H1 (cell line): ENCODE results near the gene SECISBP2L. TPM values are rescaled to one million over a fixed set of nuclear protein-coding genes. Genes with fewer than 3 reads are reported as not detected.
"Not testable (repeated sequence)": the region's sequence is repeated elsewhere in the genome, so short reads cannot be mapped to it uniquely, and the experiment has no call there.

Experiments used
- CTCF ChIA-PET: fragments of 300-600 bp; sonication (Branson Sonifier 250); formaldehyde crosslinking; loops from one replicate; lab custom pipeline; 2021; ENCODE audit not compliant: partially characterized antibody; lab: Charles Lee
- POLR2A ChIA-PET: fragments of 300-600 bp; sonication (Branson Sonifier 250); formaldehyde crosslinking; loops from one replicate; lab custom pipeline; 2021; ENCODE audit warnings: inconsistent platforms; ENCODE audit not compliant: partially characterized antibody; lab: Charles Lee
- DNase-seq, 2 experiments: peaks; one replicate each; pipeline versions ENCODE4 v3.0.0 to v3.0.0-alpha.2; 2010 to 2022; ENCODE audit warnings: low spot score in 2 of 2, low read depth in 1 of 2, mixed read lengths in 1 of 2
- FAIRE-seq: peaks from 2 replicates; lab custom pipeline; 2011; peaks lifted over from hg19 to GRCh38; lab: Jason Lieb, UNC
- H2AFZ ChIP-seq: 2 replicates; pipeline ENCODE4 v1.8.1; 2012; ENCODE audit warnings: low read length, inconsistent platforms
- H2AK5ac ChIP-seq: 2 replicates; pipeline ENCODE4 v1.6.1; 2013; ENCODE audit warnings: low read depth, low read length
- H2BK120ac ChIP-seq: replicated peaks from 2 replicates; pipeline ENCODE3; 2013; ENCODE audit warnings: low read depth, low read length, inconsistent platforms
- H2BK12ac ChIP-seq: 2 replicates; pipeline ENCODE4 v1.6.1; 2013; ENCODE audit warnings: low read depth, low read length
- H2BK15ac ChIP-seq: 2 replicates; pipeline ENCODE4 v1.6.1; 2013; ENCODE audit warnings: low read length
- H2BK20ac ChIP-seq: 2 replicates; pipeline ENCODE4 v1.6.1; 2013; ENCODE audit warnings: low read length
- H2BK5ac ChIP-seq: 2 replicates; pipeline ENCODE4 v1.6.1; 2013; ENCODE audit warnings: low read depth, low read length
- H3K14ac ChIP-seq: 2 replicates; pipeline ENCODE4 v1.6.1; 2013; ENCODE audit warnings: inconsistent platforms; ENCODE audit not compliant: insufficient read length
- H3K18ac ChIP-seq: 2 replicates; pipeline ENCODE4 v1.6.1; 2013; ENCODE audit warnings: low read length; ENCODE audit errors: extremely low read depth
- H3K23ac ChIP-seq: 2 replicates; pipeline ENCODE4 v1.6.1; 2013; ENCODE audit warnings: inconsistent platforms; ENCODE audit not compliant: insufficient read length
- H3K23me2 ChIP-seq: 2 replicates; pipeline ENCODE4 v1.6.1; 2013; ENCODE audit warnings: low read depth, low read length
- H3K27ac ChIP-seq: 2 replicates; pipeline ENCODE4 v1.6.1; 2011; ENCODE audit warnings: low read depth, low read length, inconsistent platforms
- H3K27me3 ChIP-seq, 4 experiments: replicated peaks in 1 of 4; 1 replicate in 1 of 4; 2 replicates in 3 of 4; pipeline versions ENCODE4 v1.6.1 to v1.8.1; 2011 to 2013; ENCODE audit warnings: low read length in 3 of 4, mild to moderate bottlenecking in 3 of 4, inconsistent platforms in 2 of 4, mixed read lengths in 2 of 4, moderate library complexity in 1 of 4; ENCODE audit not compliant: control insufficient read depth in 3 of 4, insufficient read depth in 3 of 4; ENCODE audit errors: extremely low read depth in 1 of 4
- H3K36me3 ChIP-seq, 4 experiments: 2 replicates each; pipeline versions ENCODE4 v1.6.1 to v1.8.1; 2011 to 2013; ENCODE audit warnings: mild to moderate bottlenecking in 4 of 4, low read length in 3 of 4, moderate library complexity in 2 of 4, control low read depth in 1 of 4, inconsistent platforms in 1 of 4; ENCODE audit not compliant: insufficient read depth in 4 of 4, control insufficient read depth in 2 of 4
- H3K4ac ChIP-seq: replicated peaks from 2 replicates; pipeline ENCODE3; 2013; ENCODE audit warnings: low read length, low read depth, mixed read lengths, inconsistent platforms; ENCODE audit not compliant: insufficient read length
- H3K4me1 ChIP-seq, 4 experiments: replicated peaks in 1 of 4; 1 replicate in 1 of 4; 2 replicates in 3 of 4; pipeline versions ENCODE4 v1.6.1 to v1.8.1; 2011 to 2013; ENCODE audit warnings: low read length in 3 of 4, inconsistent platforms in 2 of 4, mixed read lengths in 1 of 4; ENCODE audit not compliant: insufficient read depth in 4 of 4, control insufficient read depth in 3 of 4
- H3K4me2 ChIP-seq, 2 experiments: 2 replicates each; pipeline versions ENCODE4 v1.6.1 to v1.8.1; 2011 to 2013; ENCODE audit warnings: low read depth in 2 of 2, low read length in 2 of 2, control low read depth in 1 of 2, inconsistent platforms in 1 of 2, mild to moderate bottlenecking in 1 of 2; ENCODE audit not compliant: insufficient read depth in 1 of 2
- H3K4me3 ChIP-seq, 4 experiments: fragments of 200-600, 300-600 bp in 1 of 4; sonication (generic), shearing (Covaris generic), sonication (Bioruptor Twin) in 1 of 4; 2 replicates each; pipeline versions ENCODE4 v1.5.1 to v1.8.1; 2011 to 2016; ENCODE audit warnings: low read length in 4 of 4, low read depth in 3 of 4, control low read depth in 2 of 4, inconsistent platforms in 2 of 4, mild to moderate bottlenecking in 2 of 4, mixed read lengths in 1 of 4, moderate library complexity in 1 of 4; ENCODE audit not compliant: insufficient read depth in 2 of 4; ENCODE audit errors: extremely low read depth in 1 of 4
- H3K56ac ChIP-seq: replicated peaks from 2 replicates; pipeline ENCODE3; 2013; ENCODE audit warnings: low read depth, mild to moderate bottlenecking, mixed read lengths, low read length, inconsistent platforms; ENCODE audit not compliant: insufficient read length
- H3K79me1 ChIP-seq: 2 replicates; pipeline ENCODE4 v1.6.1; 2013; ENCODE audit warnings: low read depth, low read length, control low read depth
- H3K79me2 ChIP-seq, 2 experiments: 2 replicates each; pipeline versions ENCODE4 v1.6.1 to v1.8.1; 2012 to 2013; ENCODE audit warnings: low read length in 2 of 2, mild to moderate bottlenecking in 2 of 2, inconsistent platforms in 1 of 2; ENCODE audit not compliant: insufficient read depth in 2 of 2, control insufficient read depth in 1 of 2
- H3K9ac ChIP-seq, 4 experiments: replicated peaks in 1 of 4; 1 replicate in 1 of 4; 2 replicates in 3 of 4; pipeline versions ENCODE4 v1.6.1 to v1.8.1; 2011 to 2013; ENCODE audit warnings: low read depth in 3 of 4, low read length in 3 of 4, control low read depth in 2 of 4, mild to moderate bottlenecking in 2 of 4, moderate library complexity in 2 of 4, inconsistent platforms in 1 of 4; ENCODE audit errors: extremely low read depth in 1 of 4
- H3K9me3 ChIP-seq, 2 experiments: 2 replicates each; pipeline versions ENCODE4 v1.6.1 to v1.8.1; 2012 to 2013; ENCODE audit warnings: mild to moderate bottlenecking in 2 of 2, moderate library complexity in 2 of 2, control low read depth in 1 of 2, inconsistent platforms in 1 of 2, low read depth in 1 of 2, low read length in 1 of 2, mixed read lengths in 1 of 2; ENCODE audit not compliant: insufficient read depth in 2 of 2
- H4K20me1 ChIP-seq, 2 experiments: replicated peaks in 1 of 2; 2 replicates each; pipeline versions ENCODE3 to v1.8.1; 2011 to 2013; ENCODE audit warnings: inconsistent platforms in 2 of 2, low read length in 2 of 2, mild to moderate bottlenecking in 1 of 2; ENCODE audit not compliant: insufficient read depth in 2 of 2, control insufficient read depth in 1 of 2
- H4K5ac ChIP-seq: 2 replicates; pipeline ENCODE4 v1.6.1; 2013; ENCODE audit warnings: low read length, low read depth, mixed read lengths, inconsistent platforms; ENCODE audit not compliant: insufficient read length
- H4K8ac ChIP-seq: 2 replicates; pipeline ENCODE4 v1.8.0; 2013; ENCODE audit warnings: mild to moderate bottlenecking, moderate library complexity, low read length, inconsistent platforms; ENCODE audit not compliant: insufficient read depth; ENCODE audit errors: extremely low read depth
- H4K91ac ChIP-seq: replicated peaks from 2 replicates; pipeline ENCODE3; 2013; ENCODE audit warnings: low read length, mixed read lengths, inconsistent platforms; ENCODE audit not compliant: insufficient read length
- WGBS, 2 experiments: shearing (Covaris generic) in 1 of 2; methylation state at CpG; one replicate each; pipeline versions ENCODE4 v1.1.6 to v1.1.7; 2013 to 2015; ENCODE audit warnings: low lambda C conversion rate in 2 of 2, mixed read lengths in 2 of 2, inconsistent platforms in 1 of 2, low coverage in 1 of 2, missing lambda C conversion rate in 1 of 2; ENCODE audit not compliant: insufficient replicate concordance in 2 of 2, insufficient coverage in 1 of 2, insufficient read length in 1 of 2; ENCODE audit errors: extremely low coverage in 1 of 2, missing lambda C conversion rate in 1 of 2; 5-methylcytosine and 5-hydroxymethylcytosine counted together
- polyA plus RNA-seq, 7 experiments: library from polyadenylated mRNA; depleted of rRNA in 3 of 7; stranded (reverse) in 5 of 7; unstranded in 2 of 7; fragments of >200 nt in 5 of 7; fragments of 200-250 nt in 2 of 7; gene quantifications; 1 replicate in 5 of 7; 2 replicates in 1 of 7; 4 replicates in 1 of 7; pipeline versions ENCODE4 v1.2.1 to v1.2.3, GENCODE V29; 2011 to 2013; ENCODE audit warnings: missing spikeins in 2 of 7, mixed read lengths in 2 of 7
- total RNA-seq: library from RNA; stranded (reverse); fragmentation: NEBNext Ultra II Directional; extraction: Animal tissue kit (Norgen Biotek cat#: 25700); gene quantifications from 2 replicates; pipeline ENCODE4 v1.2.1, GENCODE V29; 2021

Gene SECISBP2L
- total and polyA plus RNA-seq, 2 of the 8 experiments (the other 6 are each of a cell fraction or from before 2014, with no cell fraction given) = 7.6 to 22.8 TPM

DNA sequence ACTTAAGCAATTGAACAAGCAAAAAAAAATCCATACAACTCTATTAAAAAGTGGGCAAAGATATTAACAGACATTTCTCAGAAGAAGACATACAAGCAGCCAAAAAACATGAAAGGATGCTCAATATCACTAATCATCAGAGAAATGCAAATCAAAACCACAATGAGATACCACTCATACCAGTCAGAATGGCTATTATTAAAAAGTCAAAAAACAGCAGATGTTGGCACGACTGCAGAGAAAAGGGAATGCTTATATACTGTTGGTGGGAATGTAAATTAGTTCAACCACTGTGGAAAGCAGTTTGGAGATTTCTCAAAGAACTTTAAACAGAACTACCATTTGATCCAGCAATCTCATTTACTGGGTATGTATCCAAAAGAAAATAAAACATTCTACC is 75.3 kb downstream of the SECISBP2L start:
- H2BK5ac ChIP-seq, H3K23ac ChIP-seq, H3K14ac ChIP-seq, FAIRE-seq, H3K56ac ChIP-seq, POLR2A ChIA-PET, H3K27ac ChIP-seq, H3K18ac ChIP-seq, H3K4ac ChIP-seq, H3K9me3 ChIP-seq, H2BK120ac ChIP-seq, H3K9ac ChIP-seq, H2BK15ac ChIP-seq, H3K36me3 ChIP-seq, H2AK5ac ChIP-seq, H4K20me1 ChIP-seq, H4K91ac ChIP-seq, H4K8ac ChIP-seq, DNase-seq, H3K27me3 ChIP-seq, H2BK20ac ChIP-seq, H3K23me2 ChIP-seq, H3K4me3 ChIP-seq, H3K4me2 ChIP-seq, H4K5ac ChIP-seq, H2BK12ac ChIP-seq, H3K79me2 ChIP-seq, H3K79me1 ChIP-seq, H2AFZ ChIP-seq: not testable (repeated sequence)
- 63% methylated on average over 1 of the region's 1 CpG; no CpG with 5 or more reads in 1 of the 2 experiments for WGBS, 2 experiments
- peaks cover 0 to 10% (median 2%) of the 10 kb centered on the region in 4 experiments; a peak in 3 of 7 replicates for H3K4me1 ChIP-seq
- CTCF ChIA-PET = interaction anchor here (1.3 to 4.2 kb wide), 3 partner anchors 23 to 111 kb away, joined by 3 to 23 read pairs (median 3); no protein-coding TSS in a partner anchor
